NB4 (cell line): Measurements from ENCODE around the gene HSCB.
"Not testable (repeated sequence)": the region's sequence is repeated elsewhere in the genome, so short reads cannot be mapped to it uniquely, and the experiment has no call there.

Source experiments
- DNase-seq: peaks from one replicate; pipeline ENCODE4 v3.0.0; 2010; ENCODE audit warnings: low read depth
- H3K4me3 ChIP-seq: one replicate; pipeline ENCODE4 v1.5.1; 2011; ENCODE audit warnings: mild to moderate bottlenecking, low read depth, low read length, moderate library complexity
- MYC ChIP-seq: IDR thresholded peaks from 2 replicates; pipeline ENCODE4 v1.6.1; 2011; ENCODE audit warnings: low read depth, low read length
- POLR2A ChIP-seq: IDR thresholded peaks from 2 replicates; pipeline ENCODE4 v1.6.1; 2011; ENCODE audit warnings: mild to moderate bottlenecking; ENCODE audit not compliant: insufficient read length; ENCODE audit errors: extremely low read depth
- TF ChIP-seq, protein P1 (sequence below): IDR thresholded peaks from one replicate; pipeline ENCODE4 v1.5.1; 2012; ENCODE audit warnings: low read depth, low read length
- TF ChIP-seq, protein P2 (sequence below): IDR thresholded peaks from 2 replicates; pipeline ENCODE4 v1.6.1; 2011; ENCODE audit warnings: low read depth, low read length

HSCB gene

DNA sequence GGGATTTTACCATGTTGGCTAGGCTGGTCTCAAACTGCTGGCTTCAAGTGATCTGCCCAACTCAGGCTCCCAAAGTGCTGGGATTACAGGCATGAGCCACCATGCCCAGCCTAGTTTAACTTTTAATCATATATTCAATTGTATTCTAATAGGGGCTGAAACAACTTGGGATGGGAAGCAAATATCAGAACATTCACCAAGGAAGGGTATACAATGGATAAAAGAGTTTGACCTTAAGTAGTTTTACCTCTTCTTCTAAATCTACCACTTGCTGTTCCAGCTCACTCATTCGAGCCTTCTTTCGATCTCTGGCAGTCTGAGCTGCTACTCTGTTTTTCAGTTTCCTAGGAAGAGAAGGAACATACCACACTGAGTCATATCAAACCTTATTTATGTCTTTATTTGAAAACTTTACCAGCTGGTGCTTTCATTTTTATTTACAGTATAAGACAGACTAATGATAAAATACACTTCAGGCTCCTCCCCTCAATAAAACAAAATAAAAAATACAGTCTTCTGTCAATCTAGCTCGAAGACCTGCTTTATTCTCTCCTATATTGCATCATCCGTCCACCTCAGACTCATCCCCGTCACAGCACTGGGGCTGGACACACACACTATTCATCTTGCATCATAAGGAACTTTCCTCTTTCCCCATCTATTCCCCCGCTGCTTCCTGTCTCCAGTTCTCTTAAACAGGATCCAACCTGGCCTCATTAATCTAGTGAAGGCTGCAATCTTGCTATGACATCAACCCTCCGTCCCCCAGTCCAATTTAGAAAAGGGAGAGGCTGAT is 57.2 kb downstream of the HSCB start:
- DNase-seq: peak; percentile 83
- TF ChIP-seq MYC: no peak
- TF ChIP-seq, protein P1, sequence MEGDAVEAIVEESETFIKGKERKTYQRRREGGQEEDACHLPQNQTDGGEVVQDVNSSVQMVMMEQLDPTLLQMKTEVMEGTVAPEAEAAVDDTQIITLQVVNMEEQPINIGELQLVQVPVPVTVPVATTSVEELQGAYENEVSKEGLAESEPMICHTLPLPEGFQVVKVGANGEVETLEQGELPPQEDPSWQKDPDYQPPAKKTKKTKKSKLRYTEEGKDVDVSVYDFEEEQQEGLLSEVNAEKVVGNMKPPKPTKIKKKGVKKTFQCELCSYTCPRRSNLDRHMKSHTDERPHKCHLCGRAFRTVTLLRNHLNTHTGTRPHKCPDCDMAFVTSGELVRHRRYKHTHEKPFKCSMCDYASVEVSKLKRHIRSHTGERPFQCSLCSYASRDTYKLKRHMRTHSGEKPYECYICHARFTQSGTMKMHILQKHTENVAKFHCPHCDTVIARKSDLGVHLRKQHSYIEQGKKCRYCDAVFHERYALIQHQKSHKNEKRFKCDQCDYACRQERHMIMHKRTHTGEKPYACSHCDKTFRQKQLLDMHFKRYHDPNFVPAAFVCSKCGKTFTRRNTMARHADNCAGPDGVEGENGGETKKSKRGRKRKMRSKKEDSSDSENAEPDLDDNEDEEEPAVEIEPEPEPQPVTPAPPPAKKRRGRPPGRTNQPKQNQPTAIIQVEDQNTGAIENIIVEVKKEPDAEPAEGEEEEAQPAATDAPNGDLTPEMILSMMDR: no peak
- TF ChIP-seq POLR2A: no peak
- TF ChIP-seq, protein P2, sequence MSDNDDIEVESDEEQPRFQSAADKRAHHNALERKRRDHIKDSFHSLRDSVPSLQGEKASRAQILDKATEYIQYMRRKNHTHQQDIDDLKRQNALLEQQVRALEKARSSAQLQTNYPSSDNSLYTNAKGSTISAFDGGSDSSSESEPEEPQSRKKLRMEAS: no peak
- H3K4me3 ChIP-seq: peak overlapping the region; percentile 100

DNA sequence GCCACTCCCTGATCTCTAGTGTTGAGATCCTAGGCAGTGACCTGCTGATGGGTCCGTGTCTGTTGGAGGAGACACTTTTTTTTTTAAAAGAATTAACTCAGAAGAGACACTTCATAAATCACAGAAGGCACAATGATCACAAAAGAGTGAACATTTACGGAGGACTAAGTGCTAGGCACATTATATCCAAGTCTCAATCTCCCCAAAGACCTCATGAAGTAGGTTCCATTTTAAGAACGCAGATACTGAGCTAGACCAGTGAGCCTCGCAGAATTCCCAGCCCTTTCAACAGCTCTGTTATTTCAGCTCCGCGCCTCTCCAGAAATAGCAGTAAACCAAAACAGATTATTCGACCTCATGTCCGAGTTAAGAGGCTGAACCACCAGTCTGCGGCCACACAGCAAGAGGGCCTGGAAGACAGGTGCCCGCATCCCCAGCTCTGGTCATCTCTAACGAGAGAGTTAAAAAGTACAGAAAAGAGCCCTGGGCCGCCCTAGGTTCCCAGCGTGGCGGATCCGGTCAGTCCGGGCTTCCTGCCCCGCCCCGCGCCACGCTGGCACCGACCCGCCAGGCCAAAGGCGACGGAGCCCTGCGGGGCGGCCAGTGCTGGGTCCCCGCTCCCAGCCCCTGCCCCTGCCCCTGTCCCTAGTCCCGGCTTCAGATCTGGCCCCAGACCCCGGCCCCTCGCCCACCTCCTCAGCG is 57.9 kb downstream of the HSCB start:
- 0 out of 2 replicates have a peak, but pooled peaks have one; percentile 11 for TF ChIP-seq MYC
- TF ChIP-seq, protein P1: no peak
- peak overlapping the region; percentile 100 for H3K4me3 ChIP-seq
- peak; percentile 52 for DNase-seq

GRCh38 chr22:28800308-28801041 is 58.6 kb downstream of the HSCB start, which contains the start of gene XBP1:
TSS of gene XBP1 (minus strand) at chr22:28800569.
- TF ChIP-seq POLR2A (peak; percentile 89), MYC (peak; percentile 18; the same call in 1 of the 2 replicates)
- TF ChIP-seq, protein P2: peak; percentile 20; the same call in 1 of the 2 replicates
- TF ChIP-seq, protein P1: no peak
- peak; percentile 95 for DNase-seq
- peak within 1 kb of the TSS; percentile 100 for H3K4me3 ChIP-seq

- peak overlapping the region; percentile 91 for H3K4me3 ChIP-seq
- DNase-seq: peak; percentile 87
- TF ChIP-seq MYC (peak; percentile 92), POLR2A (peak; percentile 17)
- TF ChIP-seq, protein P2: peak; percentile 93
- TF ChIP-seq, protein P1: no peak
Measured at GRCh38 chr22:28801845-28802594, 60.2 kb downstream of the HSCB start.

DNA sequence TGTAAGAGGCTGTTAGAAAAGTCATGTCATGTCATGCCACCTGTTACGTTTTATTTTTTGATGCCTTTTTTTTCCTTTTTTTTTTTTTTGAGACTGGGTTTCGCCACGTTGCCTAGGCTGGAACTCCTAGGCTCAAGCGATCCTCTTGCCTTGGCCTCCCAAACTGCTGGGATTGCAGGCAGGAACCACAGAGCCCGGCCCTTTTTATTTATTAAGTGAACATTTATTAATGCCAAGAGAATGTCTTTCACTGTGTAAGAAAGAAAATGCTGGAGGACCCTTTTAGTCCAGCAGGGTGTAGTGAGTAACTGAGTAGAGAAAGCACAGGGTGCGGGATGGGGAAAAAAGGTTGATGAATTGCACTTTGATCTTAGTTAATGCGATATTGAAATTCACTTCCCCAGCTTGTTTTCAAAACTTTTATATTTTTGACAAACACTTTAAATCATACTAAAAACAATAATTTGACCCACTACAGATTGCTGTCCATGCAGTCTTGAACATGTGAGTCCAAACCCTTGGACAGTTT is 60.8 kb downstream of the HSCB start:
- peak; percentile 57 for DNase-seq
- peak overlapping the region; percentile 91 for H3K4me3 ChIP-seq

GRCh38 chr22:28805426-28805825 is 63.6 kb downstream of the HSCB start:
- not testable (repeated sequence) for DNase-seq, H3K4me3 ChIP-seq

More for the DNA sequence above, 60.8 kb downstream of the HSCB start:
- no peak for TF ChIP-seq MYC
- no peak for TF ChIP-seq POLR2A
- TF ChIP-seq, protein P2: no peak
- TF ChIP-seq, protein P1: no peak
